ENCODE results near the gene ERI2.

ERI2 gene, protein sequence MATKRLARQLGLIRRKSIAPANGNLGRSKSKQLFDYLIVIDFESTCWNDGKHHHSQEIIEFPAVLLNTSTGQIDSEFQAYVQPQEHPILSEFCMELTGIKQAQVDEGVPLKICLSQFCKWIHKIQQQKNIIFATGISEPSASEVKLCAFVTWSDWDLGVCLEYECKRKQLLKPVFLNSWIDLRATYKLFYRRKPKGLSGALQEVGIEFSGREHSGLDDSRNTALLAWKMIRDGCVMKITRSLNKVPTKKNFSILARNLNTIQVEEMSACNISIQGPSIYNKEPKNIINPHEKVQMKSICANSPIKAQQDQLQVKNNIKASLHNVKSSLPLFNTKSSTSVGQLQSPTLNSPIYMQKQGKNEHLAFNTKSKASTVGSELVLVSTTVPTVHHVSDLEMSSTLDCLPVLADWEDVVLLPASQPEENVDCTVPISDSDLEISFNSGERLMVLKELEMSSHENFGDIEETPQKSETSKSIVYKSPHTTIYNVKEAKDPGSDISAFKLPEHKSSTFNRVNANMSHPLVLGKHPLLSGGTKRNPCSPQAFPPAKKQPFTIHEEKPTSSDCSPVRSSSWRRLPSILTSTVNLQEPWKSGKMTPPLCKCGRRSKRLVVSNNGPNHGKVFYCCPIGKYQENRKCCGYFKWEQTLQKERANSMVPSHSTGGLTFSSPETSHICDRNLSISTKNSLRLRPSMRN

DNA sequence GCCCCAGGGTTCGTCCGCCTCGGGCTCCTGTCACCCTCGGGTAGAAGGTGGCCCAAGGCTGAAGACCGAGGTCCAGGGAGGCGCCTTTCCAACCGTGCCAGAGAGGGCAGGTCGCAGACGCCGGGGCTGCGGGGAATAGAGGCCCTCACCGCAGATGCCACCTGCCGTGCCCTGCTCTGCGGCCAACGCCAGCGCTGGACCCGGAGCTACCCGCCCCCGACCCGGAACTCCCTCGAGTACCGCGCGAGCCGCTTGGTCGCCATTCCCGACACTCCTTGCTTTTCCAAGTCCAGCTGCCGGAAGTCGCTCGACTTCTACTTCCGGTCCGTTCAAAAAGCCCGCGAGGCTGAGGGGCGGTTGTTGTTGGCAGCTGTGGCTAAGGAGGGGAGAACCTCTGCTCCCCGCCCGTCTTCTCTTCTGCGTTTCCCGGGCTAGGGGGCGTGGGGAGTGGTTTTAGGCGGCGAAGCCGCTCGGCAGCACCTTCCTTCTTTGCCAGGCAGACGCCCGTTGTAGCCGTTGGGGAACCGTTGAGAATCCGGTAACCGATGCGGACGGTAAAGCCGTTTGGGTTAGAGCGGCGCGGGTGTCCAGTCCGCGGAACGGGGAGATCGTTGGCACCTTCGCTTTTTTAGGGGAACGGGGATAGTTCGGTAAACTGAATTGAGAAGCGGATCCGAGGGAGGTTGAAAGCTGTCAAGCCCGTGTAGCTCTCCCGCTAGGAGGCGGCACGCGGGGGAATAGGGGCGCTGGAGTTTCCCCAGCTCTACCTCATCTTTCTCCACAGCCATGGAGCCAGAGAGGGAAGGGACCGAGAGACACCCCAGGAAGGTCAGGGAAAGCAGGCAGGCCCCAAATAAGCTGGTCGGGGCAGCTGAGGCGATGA, at the start of gene ERI2, which contains the start of gene REXO5:
Gene ERI2 (minus strand): TSS at position 305 of the 883 bp plus-strand sequence. CDS start 42 bp downstream, at position 263.
Gene REXO5 (plus strand): TSS at position 360 of the 883 bp plus-strand sequence. CDS start 427 bp downstream, at position 787.
- H3K27ac Mint-ChIP-seq: peak within 1 kb of the TSS; percentile 94
- H3K4me1 Mint-ChIP-seq (ENCODE audit: low read depth): peaks cover 19% of the 10 kb centered on the region
- no peaks in the 10 kb centered on the region for H3K9me3 Mint-ChIP-seq
- no peaks in the 10 kb centered on the region for H3K27me3 Mint-ChIP-seq
- peaks cover 3% of the 10 kb centered on the region for H3K36me3 Mint-ChIP-seq (ENCODE audit: low read depth)
- H3K4me3 Mint-ChIP-seq: peak within 1 kb of the TSS; percentile 97

DNA sequence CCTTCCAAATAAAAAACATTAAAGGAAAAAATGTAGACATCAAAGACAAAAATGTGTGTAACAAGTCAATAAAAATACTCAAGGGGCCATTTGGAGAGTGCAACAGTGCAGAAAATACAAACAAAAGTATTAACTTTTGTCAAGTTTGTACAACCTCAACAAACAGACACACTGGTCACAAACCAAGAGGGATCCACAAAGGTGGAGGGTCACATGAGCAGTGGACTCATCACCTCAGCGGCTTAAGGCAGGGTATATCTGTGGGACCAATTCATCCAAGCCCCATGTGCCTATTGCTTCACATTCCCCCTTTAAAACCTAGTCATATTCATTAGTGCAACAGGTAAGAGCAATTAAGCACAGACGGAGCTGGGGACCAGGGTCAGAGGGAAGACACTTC, 48.7 kb upstream of the ERI2 start:
- peaks cover 10% of the 10 kb centered on the region for H3K36me3 Mint-ChIP-seq (ENCODE audit: low read depth)
- no peaks in the 10 kb centered on the region for H3K27me3 Mint-ChIP-seq
- no peak overlapping the region for H3K27ac Mint-ChIP-seq
- no peaks in the 10 kb centered on the region for H3K9me3 Mint-ChIP-seq
- no peak overlapping the region for H3K4me3 Mint-ChIP-seq
- peaks cover 3% of the 10 kb centered on the region for H3K4me1 Mint-ChIP-seq (ENCODE audit: low read depth)

DNA sequence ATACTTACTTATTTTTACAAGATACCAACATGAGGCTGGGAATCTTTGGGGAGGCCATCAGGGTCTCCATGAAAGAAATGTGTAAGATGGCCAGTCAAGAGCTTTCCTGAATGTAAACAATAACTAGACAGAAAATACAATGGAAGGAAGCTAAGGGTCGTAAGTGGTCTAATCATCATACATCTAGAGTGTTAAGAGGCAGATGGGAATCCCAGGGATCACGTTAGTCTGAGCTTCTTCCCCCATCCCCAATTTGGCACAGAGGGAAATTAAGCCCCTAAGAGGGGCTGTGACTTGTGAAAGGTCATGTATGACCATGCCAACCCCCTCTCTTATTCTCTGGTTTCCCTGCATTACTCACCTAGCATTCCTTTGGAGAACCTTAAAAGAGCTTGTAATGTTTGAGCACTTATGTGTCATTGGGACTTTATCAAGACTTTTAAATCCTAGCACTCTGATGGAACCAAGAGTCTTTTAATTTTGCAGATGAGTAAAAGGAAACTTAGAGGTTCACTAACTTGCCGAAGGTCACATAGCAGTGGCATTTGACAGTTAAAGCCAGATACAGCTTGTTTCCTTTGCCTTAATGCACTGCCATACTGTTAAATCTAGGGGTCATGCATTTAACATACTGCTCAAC, 47.8 kb upstream of the ERI2 start:
- no peaks in the 10 kb centered on the region for H3K9me3 Mint-ChIP-seq

DNA sequence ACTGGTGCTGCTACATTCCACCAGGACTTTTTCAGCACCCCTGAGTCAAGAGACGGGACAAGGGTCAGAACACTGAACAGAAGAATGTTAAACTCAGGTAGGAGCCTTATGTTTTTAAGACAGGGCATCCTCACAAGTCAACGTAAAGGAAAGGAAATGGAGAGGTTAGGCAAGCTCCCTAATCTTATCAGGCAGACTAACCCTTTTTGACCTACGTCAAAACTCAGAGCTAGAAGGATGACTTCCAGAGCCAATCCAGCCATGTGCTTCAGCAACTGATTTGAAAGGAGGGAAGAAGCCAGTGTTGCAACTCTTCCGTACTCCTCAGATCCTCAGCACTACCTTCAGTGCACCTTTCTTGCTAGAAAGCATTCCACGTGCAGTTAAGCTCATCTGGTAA, 46.9 kb upstream of the ERI2 start:
- H3K9me3 Mint-ChIP-seq: no peaks in the 10 kb centered on the region
- H3K27me3 Mint-ChIP-seq: no peaks in the 10 kb centered on the region
- H3K4me3 Mint-ChIP-seq: no peak overlapping the region
- no peak overlapping the region for H3K27ac Mint-ChIP-seq
- H3K4me1 Mint-ChIP-seq (ENCODE audit: low read depth): peaks cover 5% of the 10 kb centered on the region
- H3K36me3 Mint-ChIP-seq (ENCODE audit: low read depth): no peaks in the 10 kb centered on the region

More for the DNA sequence above, 47.8 kb upstream of the ERI2 start:
- Mint-ChIP-seq H3K27ac (no peak overlapping the region), H3K4me1 (ENCODE audit: low read depth) (peaks cover 5% of the 10 kb centered on the region), H3K4me3 (no peak overlapping the region), H3K36me3 (ENCODE audit: low read depth) (peaks cover 3% of the 10 kb centered on the region), H3K27me3 (no peaks in the 10 kb centered on the region)

DNA sequence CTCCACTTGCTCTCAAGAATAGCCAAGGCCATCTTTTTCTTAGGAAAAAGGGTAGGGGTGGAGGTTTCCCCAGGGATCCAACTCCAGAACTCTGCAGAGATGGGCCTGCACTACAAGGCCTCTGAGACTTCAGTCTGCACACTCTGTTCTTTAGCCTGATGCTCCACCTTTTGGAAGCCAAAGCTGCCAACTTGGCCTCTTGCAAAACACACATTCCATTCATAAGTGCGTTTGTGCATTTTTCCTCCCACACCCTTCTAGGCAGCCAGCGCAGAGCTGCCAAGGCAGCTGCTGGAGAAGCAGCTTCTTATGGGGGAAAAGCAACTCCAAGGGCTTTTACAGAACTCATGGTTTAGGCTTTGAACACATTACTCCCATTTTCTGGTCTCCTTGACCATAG, 45.3 kb upstream of the ERI2 start:
- Mint-ChIP-seq H3K27me3 (no peaks in the 10 kb centered on the region), H3K4me3 (no peak overlapping the region), H3K9me3 (no peaks in the 10 kb centered on the region), H3K36me3 (ENCODE audit: low read depth) (no peaks in the 10 kb centered on the region), H3K27ac (no peak overlapping the region), H3K4me1 (ENCODE audit: low read depth) (peaks cover 5% of the 10 kb centered on the region)

DNA sequence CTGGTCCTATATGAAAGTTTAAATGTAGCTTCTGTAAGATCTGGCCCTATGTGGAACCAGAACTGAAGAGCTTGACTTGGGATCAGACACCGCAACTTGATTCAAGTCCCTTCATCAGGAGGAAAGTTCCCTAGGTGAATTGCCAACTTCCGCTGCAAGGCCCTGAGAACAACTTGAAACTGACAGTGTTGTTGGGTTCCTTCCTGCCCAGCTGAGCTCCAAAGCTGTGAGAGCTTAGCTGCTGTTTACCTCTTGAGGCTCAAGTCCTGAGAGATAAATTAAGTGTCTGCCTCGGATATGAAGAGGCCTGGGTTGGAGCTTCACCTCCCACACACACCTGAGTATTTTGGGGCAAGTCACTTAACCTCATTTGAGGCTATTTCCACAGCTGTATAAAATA, 44.7 kb upstream of the ERI2 start:
- Mint-ChIP-seq H3K9me3 (no peaks in the 10 kb centered on the region), H3K4me3 (no peak overlapping the region), H3K27me3 (no peaks in the 10 kb centered on the region), H3K36me3 (ENCODE audit: low read depth) (no peaks in the 10 kb centered on the region), H3K27ac (no peak overlapping the region), H3K4me1 (ENCODE audit: low read depth) (peaks cover 5% of the 10 kb centered on the region)

DNA sequence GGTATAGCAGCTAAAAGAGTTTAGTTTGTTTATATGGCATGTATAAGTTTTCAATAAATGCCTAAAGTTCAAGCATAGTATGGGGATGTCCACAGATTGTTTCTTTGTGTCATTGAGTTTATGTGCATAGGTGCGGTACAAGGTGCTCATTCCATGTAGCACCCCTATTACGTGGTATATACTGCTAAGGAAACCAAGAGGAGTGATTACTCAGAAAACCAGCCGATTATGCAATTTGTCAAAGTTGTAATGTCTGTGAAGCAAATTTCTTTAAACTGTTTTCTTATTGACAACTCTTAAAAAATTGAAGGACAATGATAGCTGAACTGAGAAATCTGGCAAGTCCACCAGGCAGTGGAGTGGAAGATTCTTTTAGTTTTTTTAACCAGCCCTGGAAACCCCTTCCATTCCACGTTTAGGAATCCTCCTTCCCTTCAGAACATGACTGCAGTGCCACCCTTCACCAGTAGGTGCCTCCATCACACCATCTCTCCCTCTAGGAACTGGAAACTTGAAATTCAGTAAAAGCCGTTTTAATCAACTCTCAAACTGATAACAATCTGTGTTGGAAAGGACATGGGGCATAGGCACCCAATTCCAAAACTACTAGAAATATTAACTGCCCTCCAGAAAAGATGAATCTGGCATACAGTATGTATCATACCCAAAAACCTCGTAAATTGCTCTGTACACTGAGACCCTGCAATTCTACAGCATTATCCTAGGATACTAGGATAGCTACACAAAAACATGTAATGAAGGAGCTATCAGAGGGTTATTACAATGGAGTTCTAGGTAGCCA, 43.5 kb upstream of the ERI2 start:
- peaks cover 13% of the 10 kb centered on the region for H3K4me1 Mint-ChIP-seq (ENCODE audit: low read depth)
- H3K27me3 Mint-ChIP-seq: no peaks in the 10 kb centered on the region
- H3K4me3 Mint-ChIP-seq: no peak overlapping the region
- no peak overlapping the region for H3K27ac Mint-ChIP-seq
- H3K9me3 Mint-ChIP-seq: no peaks in the 10 kb centered on the region
- peaks cover 6% of the 10 kb centered on the region for H3K36me3 Mint-ChIP-seq (ENCODE audit: low read depth)

DNA sequence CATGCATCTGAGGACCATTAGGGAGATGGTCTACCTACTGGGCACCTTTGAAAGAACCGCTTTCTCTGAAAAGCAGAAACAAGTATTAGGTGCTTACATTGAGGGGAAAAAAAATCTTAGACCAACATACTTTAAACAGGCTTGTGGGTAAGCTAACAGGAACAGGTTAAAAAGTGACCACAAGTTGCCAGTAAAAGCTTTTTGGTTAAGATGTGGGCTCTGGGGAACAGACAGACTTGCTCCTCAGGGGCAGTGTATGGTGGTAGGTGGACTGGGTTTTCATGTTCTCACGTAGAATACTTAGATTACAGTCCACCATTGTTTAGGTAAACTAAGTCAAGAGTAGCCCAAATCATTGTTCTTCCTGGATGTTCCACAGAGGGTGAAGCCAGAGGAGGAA, 41.3 kb upstream of the ERI2 start:
- H3K27ac Mint-ChIP-seq: no peak overlapping the region
- H3K27me3 Mint-ChIP-seq: no peaks in the 10 kb centered on the region
- H3K4me3 Mint-ChIP-seq: no peak overlapping the region
- peaks cover 6% of the 10 kb centered on the region for H3K36me3 Mint-ChIP-seq (ENCODE audit: low read depth)
- H3K9me3 Mint-ChIP-seq: no peaks in the 10 kb centered on the region
- peaks cover 25% of the 10 kb centered on the region for H3K4me1 Mint-ChIP-seq (ENCODE audit: low read depth)

DNA sequence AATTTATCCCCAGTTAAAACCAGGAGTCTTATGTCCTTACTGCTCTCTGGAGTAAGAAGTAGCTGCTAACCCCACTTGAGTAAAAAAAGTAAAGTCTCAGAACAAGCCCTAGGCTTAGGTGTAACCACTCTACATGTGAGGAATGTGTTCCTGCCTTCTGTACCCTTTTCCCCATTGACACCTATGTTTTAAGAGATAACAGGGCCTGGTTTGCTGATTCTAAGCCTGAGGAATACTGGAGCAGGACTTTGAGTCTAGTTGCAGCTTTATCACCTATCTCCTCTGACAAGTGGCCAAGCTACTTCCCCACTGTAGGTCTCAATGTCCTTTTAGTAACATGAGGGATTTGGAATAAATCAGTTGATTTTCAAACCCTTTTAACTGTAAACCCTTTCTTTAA, 40.3 kb upstream of the ERI2 start:
- H3K4me3 Mint-ChIP-seq: no peak overlapping the region
- H3K9me3 Mint-ChIP-seq: no peaks in the 10 kb centered on the region
- peaks cover 25% of the 10 kb centered on the region for H3K4me1 Mint-ChIP-seq (ENCODE audit: low read depth)
- no peaks in the 10 kb centered on the region for H3K27me3 Mint-ChIP-seq
- peaks cover 6% of the 10 kb centered on the region for H3K36me3 Mint-ChIP-seq (ENCODE audit: low read depth)
- H3K27ac Mint-ChIP-seq: no peak overlapping the region

DNA sequence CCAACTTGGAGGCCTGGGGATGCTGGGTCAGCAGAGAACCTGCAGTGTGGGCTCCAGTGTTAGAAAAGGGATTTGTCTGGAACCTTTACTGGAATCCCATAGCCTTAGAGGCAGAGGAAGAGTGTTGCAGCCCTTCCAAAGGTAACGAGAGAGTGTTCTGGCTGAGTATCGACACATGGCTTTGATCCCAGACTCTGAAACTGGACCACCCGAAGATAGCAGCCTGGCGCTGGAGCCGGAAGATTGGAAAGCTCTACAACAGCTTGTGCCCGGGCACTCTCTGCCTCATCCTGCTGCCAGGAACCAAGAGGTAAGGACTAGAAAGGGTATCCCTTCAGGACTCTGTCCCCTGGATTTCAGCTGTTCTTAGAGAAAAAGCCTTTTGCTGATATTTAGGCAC, 39.8 kb upstream of the ERI2 start:
- H3K27me3 Mint-ChIP-seq: no peaks in the 10 kb centered on the region
- H3K4me3 Mint-ChIP-seq: no peak overlapping the region
- H3K36me3 Mint-ChIP-seq (ENCODE audit: low read depth): peaks cover 10% of the 10 kb centered on the region
- peaks cover 25% of the 10 kb centered on the region for H3K4me1 Mint-ChIP-seq (ENCODE audit: low read depth)
- no peaks in the 10 kb centered on the region for H3K9me3 Mint-ChIP-seq
- H3K27ac Mint-ChIP-seq: no peak overlapping the region

DNA sequence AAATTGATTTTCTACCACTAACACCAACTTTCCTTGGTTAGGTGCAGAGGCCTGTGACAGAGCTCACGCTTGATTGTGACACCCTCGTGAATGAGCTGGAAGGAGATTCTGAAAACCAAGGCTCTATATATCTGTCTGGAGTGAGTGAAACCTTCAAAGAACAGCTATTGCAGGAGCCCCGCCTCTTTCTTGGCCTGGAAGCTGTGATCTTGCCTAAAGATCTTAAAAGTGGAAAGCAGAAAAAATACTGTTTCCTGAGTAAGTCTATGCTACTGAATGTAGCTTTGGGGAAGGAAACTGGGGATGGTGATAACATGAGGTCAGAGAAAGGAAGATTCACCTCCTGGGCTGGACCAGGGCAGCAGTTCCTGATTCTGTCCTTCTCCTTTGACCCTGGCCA, 38.3 kb upstream of the ERI2 start:
- Mint-ChIP-seq H3K4me3 (no peak overlapping the region), H3K27me3 (no peaks in the 10 kb centered on the region), H3K4me1 (ENCODE audit: low read depth) (peaks cover 20% of the 10 kb centered on the region), H3K36me3 (ENCODE audit: low read depth) (peaks cover 16% of the 10 kb centered on the region), H3K27ac (peak overlapping the region; percentile 60), H3K9me3 (no peaks in the 10 kb centered on the region)

DNA sequence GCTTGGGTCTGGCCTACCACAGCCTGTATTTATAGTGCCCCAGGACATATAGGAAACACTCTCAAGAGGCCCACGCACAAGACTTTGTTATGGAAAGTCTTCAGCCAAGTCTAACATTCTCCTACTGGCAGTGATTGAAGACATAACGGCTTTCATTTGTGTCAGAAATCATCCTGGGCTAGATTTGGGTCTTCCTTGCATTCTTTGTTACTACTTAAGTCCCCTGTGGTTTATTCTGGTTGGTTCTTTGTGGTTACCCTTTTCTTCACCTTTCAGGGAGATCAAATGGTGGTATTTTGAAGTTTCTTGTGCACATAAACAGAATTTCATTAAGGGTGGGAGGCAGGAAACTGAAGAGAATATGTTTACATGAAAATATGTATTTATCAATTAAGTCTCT, 37.8 kb upstream of the ERI2 start:
- no peaks in the 10 kb centered on the region for H3K9me3 Mint-ChIP-seq
- peaks cover 16% of the 10 kb centered on the region for H3K36me3 Mint-ChIP-seq (ENCODE audit: low read depth)
- H3K27ac Mint-ChIP-seq: no peak overlapping the region
- no peaks in the 10 kb centered on the region for H3K27me3 Mint-ChIP-seq
- H3K4me1 Mint-ChIP-seq (ENCODE audit: low read depth): peaks cover 20% of the 10 kb centered on the region
- no peak overlapping the region for H3K4me3 Mint-ChIP-seq

DNA sequence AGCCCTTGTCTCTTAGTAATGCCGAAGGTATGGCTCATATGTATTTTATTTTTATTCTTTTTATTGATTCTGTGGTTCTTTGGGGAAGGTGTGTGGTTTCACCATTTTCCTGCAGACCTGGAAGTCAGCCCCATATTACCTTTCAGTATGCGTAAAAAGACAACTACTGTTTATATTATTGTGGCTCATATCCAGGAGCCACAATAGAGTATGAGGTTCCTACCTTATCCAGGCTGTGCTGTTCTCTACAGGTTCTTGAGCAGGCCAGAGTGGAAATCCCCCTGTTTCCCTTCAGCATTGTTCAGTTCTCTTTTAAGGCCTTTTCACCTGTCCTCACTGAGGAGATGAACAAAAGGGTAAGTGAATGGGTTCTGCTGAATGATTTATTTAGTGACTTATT, 33.2 kb upstream of the ERI2 start:
- no peak overlapping the region for H3K27ac Mint-ChIP-seq
- H3K27me3 Mint-ChIP-seq: no peaks in the 10 kb centered on the region
- peaks cover 9% of the 10 kb centered on the region for H3K9me3 Mint-ChIP-seq
- no peak overlapping the region for H3K4me3 Mint-ChIP-seq
- H3K36me3 Mint-ChIP-seq (ENCODE audit: low read depth): peaks cover 45% of the 10 kb centered on the region
- peaks cover 9% of the 10 kb centered on the region for H3K4me1 Mint-ChIP-seq (ENCODE audit: low read depth)

DNA sequence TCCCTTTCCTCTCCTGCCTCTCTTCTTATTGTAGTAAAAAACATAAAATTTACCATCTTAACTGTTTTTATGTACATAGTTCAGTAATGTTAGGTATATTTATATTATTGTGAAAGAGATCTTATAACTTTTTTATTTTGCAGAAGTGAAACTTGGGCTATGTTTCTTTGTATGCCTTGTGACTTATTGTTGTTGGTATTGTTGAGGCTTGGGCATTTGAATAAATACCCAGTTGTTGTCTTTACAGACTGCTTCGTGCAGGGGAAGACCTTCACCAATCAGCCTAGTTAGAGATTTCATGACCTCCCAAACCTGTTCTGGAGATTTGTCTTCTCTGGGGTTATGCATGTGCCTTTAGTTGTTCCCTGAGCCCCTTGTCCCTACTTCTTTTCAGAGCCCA, 32.0 kb upstream of the ERI2 start:
- H3K4me3 Mint-ChIP-seq: no peak overlapping the region

More for the DNA sequence above, 32.0 kb upstream of the ERI2 start:
- Mint-ChIP-seq H3K4me1 (ENCODE audit: low read depth) (no peaks in the 10 kb centered on the region), H3K9me3 (peaks cover 9% of the 10 kb centered on the region), H3K27me3 (no peaks in the 10 kb centered on the region), H3K36me3 (ENCODE audit: low read depth) (peaks cover 57% of the 10 kb centered on the region), H3K27ac (no peak overlapping the region)
